Lower leg skin (tissue), 3 donors: Measurements from ENCODE around the gene NELFCD.

Experiments used
- POLR2A ChIP-seq, 2 donors: fragments of 450-650 bp; IDR thresholded peaks; one replicate each; pipeline ENCODE4 v1.6.1; 2016 to 2017; ENCODE audit warnings: antibody characterized with exemption in 2 of 2, mild to moderate bottlenecking in 1 of 2, moderate library complexity in 1 of 2
- TF ChIP-seq, protein P1 (sequence below), 3 donors: fragments of 450-650 bp; IDR thresholded peaks; one replicate each; pipeline ENCODE4 v1.5.1; 2016; ENCODE audit warnings: antibody characterized with exemption in 3 of 3, mild to moderate bottlenecking in 3 of 3, moderate library complexity in 2 of 3

GRCh38 chr20:58967652-58968429 is 13.2 kb upstream of the NELFCD start:
- TF ChIP-seq POLR2A (IDR thresholded peaks at IDR 0.05): no peak
- TF ChIP-seq, protein P1, sequence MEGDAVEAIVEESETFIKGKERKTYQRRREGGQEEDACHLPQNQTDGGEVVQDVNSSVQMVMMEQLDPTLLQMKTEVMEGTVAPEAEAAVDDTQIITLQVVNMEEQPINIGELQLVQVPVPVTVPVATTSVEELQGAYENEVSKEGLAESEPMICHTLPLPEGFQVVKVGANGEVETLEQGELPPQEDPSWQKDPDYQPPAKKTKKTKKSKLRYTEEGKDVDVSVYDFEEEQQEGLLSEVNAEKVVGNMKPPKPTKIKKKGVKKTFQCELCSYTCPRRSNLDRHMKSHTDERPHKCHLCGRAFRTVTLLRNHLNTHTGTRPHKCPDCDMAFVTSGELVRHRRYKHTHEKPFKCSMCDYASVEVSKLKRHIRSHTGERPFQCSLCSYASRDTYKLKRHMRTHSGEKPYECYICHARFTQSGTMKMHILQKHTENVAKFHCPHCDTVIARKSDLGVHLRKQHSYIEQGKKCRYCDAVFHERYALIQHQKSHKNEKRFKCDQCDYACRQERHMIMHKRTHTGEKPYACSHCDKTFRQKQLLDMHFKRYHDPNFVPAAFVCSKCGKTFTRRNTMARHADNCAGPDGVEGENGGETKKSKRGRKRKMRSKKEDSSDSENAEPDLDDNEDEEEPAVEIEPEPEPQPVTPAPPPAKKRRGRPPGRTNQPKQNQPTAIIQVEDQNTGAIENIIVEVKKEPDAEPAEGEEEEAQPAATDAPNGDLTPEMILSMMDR (IDR thresholded peaks at IDR 0.05): no peak
